SW 1271 (cell line): ENCODE results near the gene ZNF467.
A peak's percentile ranks its signal among the peaks of the same experiment; 100 is the strongest.

Source experiments
- DNase-seq, 2 experiments: peaks; one replicate each; lab custom pipeline; 2025; lab: John Stamatoyannopoulos, UW

ZNF467 gene

DNA sequence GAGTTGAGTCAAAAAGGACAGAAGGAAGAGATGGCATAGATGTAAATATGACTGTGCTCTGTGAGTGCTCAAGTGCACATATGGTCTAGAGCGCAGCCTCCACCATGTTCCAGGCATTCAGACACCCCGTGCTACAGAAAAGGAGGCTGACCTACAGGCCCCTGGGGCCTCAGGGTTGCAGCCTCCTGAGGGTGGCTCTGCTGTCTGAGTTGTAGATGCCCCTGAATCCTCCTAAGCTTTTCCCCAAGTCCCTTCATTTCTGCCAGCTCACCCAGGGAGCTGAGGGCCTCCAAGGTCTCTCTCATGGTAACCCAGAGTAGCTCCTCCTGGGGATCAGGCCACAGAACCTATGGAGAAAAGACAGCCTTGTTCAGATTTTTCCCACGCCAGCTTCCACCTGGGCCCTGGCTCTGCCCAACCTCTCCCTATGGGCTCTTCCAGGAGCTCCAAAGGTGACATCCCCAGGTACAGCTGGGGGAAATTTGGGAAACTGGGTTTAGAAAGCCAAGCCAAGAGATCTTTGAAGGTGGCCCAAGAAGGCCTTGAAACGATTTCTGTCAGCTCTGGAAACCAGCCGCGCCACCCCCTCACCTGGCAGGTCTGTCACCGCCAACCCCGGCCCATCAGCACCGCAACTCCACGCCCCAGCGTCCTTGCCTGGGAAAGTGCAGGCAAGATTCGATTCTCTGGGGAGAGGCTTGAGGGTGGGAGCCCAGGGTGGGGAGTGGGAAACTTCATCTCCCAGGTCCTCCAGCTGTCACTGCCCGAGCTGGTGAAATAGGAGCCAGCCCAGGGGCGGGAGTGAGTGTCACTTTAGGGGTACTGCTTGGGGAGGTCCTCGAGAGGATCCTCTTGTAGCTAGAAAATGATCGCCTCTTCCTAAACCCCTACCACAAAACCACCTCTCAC lies 2.4 kb downstream of the ZNF467 start:
- no peak for DNase-seq

GRCh38 chr7:149769915-149770314 lies 3.5 kb downstream of the ZNF467 start:
- DNase-seq: no peak

GRCh38 chr7:149768931-149769330 lies 4.5 kb downstream of the ZNF467 start:
- DNase-seq: no peak

GRCh38 chr7:149767068-149767467 lies 6.3 kb downstream of the ZNF467 start:
- no peak for DNase-seq

DNA sequence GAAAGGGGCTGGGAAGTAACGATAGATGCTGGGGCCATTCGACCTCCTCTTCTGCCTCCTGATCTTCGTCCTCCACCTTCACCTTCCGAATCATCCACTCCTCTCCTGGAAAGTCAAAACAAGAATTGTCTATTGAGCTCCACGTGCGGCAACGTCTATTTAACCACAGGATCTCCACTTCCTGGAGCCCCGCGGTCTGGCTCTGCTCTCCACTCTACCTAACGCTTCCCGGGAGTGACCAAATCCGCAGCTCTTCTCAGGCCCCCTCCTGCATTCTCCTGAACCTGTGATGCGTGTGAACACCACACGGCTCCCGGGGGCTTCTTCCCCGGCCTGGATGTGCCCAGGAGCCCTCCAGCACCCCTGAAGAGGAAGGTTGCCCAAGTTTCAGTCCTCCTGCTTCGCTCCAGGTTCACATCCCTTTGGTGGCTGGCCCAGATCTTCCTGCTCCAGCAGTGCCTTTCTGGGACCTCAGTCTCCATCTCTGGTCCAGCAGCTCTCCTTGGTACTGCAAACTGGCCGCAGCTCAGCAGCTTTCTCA lies 7.2 kb downstream of the ZNF467 start:
- no peak for DNase-seq

DNA sequence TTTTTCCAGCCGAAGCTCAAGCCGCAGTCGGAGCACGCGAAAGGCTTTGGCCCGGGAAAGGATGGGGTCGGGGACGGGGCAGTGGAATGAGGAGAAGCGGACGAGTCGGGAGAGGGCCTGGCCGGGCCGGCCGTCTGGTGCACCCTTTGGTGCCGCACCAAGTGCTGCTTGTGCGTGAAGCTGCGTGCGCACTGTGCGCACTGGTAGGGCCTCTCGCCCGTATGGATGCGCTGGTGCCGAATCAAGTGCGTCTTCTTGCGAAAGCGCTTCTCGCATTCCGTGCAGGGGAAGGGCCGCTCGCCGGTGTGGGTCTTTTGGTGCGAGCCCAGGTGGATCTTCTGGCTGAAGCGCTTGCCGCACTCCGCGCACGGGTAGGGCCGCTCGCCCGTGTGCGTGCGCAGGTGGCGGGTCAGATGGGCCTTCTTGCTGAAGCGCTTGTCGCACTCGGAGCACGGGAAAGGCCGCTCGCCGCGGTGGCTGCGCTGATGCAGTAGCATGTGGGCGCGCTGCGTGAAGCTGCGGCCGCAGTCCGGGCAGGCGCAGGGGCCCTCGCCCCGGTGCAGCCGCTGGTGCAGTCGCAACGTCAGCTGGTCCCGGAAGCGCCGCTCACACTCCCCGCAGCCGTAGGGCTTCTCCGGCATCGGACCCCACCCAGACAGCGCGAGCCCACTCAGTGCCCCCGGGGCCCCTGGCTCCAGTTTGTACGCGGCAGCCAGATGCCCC lies 7.8 kb downstream of the ZNF467 start:
- no peak for DNase-seq

GRCh38 chr7:149764481-149765398 lies 8.6 kb downstream of the ZNF467 start:
- DNase-seq: no peak

DNA sequence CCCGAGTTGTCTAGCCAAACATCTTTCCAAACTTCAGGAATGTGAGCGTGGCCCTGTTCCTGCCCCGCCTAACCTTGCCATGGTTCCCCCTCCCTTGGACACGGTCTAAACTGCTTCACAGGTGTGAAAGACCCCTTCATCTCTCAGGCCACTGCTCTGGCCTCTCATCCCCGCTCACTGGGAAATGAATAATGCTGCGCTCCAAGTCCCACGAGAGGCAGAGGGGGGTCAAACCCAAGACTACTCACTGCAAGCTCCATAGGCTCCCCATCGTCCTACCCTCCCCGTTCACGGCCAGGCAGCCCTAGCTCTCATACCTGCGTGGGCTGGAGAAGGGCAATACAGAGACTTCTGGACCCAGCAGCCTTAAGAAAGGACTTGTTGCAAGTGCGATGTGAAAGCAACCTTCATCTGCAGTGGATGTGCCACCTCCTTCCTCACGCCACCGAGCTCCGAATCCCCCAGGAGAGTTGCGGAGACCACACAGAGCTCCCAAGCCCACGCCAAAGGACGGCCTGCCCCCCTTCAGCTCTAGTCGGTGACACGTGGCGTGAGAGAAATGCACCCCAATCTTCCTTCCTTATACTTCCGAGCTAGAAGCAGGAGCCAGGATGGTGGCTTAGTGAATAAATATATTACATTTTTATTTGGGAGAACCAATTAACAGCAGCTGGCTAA lies 9.7 kb downstream of the ZNF467 start:
- no peak for DNase-seq

DNA sequence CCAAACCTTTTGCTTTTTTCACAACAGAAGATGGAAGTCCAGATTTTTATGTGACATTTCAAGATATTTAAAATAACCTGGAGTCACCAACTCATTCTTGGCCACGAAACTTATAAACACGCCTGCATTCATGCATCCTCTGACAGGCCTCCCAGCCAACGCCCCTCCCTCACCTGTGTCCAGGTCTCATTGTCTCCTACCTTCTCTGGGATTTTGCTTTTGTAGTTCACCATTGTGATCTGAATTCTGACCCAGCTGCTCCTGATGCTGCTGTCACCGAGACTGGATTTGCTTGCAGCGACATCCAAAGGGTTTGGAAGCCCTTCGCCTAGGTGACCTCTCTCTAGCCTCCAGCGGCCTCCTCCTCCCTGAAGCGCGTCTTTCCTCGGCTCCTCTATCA lies 10.8 kb downstream of the ZNF467 start:
- no peak for DNase-seq

DNA sequence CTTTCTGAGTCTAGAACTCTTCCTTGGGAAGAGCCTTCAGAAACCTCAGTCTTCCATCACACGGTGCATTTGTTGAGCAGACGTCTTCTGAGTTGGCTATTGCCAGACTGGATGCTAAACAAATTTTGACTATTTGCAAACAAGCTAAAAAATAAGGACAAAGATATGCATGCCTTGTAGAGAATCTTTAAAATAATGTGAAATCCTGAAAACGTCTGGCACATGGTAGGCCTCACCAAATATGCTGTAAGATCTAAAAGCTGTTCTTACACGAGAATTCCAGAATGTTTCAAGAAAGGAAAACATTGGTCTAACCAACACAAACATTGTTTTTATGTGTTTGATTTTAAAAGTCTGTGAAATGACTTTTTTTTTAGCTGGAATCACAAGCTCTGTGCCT lies 11.3 kb downstream of the ZNF467 start:
- no peak for DNase-seq

- DNase-seq: no peak
These were observed 12.1 kb downstream of the ZNF467 start for GRCh38 chr7:149761307-149761706.

DNA sequence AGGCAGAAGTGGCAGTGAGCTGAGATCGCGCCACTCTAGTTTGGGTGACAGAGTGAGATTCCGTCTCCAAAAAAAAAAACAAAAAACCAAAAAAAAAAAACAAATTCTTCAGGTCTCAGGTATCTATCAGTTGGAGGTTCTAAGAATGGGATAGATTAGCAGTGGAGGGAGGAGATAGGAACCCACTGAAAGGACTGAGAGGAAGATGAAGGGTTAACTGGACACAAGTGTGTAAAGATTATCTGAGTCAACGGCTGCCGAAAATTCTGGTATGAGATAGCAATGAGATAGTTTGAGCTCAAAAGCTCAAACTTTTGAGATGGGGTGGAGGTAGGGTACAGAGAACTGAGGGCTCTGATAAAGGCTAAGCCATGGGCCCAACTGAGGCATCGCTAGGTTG lies 12.8 kb downstream of the ZNF467 start:
- no peak for DNase-seq

DNA sequence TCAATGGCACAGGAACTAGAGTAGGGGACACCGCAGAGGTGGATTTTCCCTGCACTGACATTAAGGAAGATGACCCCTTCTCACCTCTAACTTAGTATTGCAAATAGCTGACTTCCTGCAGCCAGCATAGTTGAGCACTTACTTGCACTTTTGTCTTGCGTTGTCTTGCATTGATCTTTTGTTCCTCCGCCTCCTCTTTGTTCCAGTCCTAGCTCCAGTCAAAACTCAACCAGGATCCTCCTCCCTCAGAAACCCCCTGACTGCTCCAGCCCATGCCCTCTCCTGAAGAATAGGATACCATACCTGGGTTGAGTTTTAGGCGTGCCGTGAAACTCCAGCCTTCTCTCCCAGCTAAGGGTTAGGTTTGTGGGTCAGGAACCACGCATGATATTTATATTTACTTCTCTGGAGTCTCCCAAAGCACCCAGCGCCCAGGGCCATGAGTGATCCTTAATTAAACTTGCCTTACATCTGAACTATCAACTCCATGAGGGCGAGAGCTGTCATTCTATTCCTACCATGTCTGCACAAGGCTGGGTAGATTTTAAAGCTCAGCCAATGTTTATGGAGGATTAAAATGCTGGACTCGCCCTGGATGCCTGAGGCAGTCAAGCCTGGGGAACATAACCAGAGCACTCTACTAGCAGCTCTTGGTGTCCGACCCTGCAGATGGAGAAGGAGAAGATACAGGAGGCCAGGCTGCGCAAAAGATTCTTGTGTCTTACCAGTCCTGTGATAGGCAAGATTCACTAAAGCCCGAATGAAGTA lies 14.1 kb downstream of the ZNF467 start:
- no peak for DNase-seq

DNA sequence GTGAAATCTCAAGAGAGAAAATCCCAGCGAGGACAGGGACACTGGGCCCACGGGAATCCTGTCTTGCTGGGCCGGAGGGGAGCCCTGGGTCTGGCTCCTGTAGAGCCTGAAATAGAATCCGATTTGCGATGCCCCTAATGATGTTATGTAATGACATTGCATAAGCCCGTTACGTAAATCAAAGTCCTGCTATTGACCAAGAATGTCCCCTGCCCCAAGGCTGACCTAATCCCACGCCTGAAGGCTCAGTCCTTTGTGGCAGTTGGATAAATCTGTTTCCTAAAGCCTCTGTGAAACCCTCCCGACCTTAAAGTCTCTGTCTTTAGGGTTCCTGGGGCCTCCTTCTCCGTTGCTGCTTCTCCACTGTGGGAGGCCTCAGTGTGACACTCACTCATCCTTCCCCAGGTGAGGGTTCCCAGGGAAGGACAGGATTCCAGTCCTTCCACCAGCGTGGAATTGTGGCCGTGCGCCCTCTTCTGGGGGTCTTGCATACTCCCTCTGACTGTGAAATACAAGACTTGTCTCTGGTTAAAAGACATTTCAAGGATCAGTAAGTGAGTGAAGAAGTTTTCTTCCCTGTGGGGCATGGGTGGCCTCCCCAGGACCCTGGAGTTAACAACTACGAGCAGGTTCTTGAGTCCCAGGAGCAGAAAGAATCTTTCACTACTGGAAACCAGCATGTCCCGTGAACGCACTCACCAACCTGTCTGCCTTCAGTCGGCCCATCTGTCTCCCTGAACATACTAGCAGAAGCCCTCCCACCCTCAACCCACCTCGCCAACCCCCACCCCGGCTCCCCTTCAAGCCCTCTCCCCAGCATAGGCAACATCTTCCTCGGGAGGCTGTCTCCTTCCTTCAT lies 19.8 kb downstream of the ZNF467 start:
- DNase-seq: peak in 1 of 2 experiments; percentile 38

- DNase-seq: no peak
These were observed 20.7 kb downstream of the ZNF467 start for GRCh38 chr7:149752646-149753045.

DNA sequence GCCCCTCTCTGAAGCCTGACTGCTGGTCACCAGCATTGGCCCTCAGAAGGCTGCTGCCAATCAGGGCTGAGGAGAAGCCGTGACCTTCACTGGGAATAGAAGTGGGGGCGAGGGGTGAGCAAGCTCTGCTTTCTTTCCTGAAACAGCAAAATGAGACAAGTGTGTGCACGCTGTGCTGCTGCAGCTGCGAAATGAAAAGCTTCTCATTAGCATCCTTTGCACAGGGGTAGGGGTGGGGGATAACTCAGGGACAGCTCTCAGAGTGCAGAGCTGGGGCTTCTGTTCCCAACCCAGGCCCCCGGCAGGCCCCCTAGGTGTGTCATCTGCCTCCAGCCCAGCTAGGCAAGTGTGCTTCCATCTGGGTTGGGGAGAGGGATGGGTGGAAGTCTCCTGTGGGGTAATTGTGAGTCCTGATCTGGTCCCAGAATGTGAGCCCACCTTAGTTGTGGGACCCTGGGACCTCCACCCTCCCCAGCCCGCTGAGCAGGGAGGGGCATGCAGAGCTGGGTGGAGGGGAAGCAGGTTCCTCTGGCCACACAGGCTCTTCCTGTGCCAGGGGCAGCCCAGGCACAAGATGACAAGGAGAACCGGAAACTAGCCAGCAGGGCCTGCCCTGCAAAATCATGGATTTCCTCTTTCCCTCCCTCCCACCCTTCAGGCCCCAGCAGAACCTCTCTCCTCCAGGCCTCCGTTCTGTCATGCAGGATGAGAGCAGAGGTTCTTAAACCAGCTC lies 22.2 kb downstream of the ZNF467 start:
- DNase-seq: no peak

- no peak for DNase-seq
These were observed 23.1 kb downstream of the ZNF467 start for GRCh38 chr7:149750122-149750845.
